Neutrophil (primary cell): ENCODE results near the gene UBE2D2.

ENCODE experiments used
- H3K27ac ChIP-seq: fragments of 200-600 bp; sonication (generic); 2 replicates; pipeline ENCODE4 v1.5.1; 2016; ENCODE audit warnings: mild to moderate bottlenecking, moderate library complexity
- H3K27me3 ChIP-seq: fragments of 200-600 bp; sonication (generic); 2 replicates; pipeline ENCODE4 v1.6.0; 2016; ENCODE audit warnings: mild to moderate bottlenecking
- H3K36me3 ChIP-seq: fragments of 200-600 bp; sonication (generic); 2 replicates; pipeline ENCODE4 v1.5.1; 2017
- H3K4me1 ChIP-seq, 2 experiments: fragments of 200-600 bp in 1 of 2; sonication (generic) in 1 of 2; 1 replicate in 1 of 2; 2 replicates in 1 of 2; pipeline versions ENCODE4 v1.5.1 to v1.6.1; 2013 to 2016; ENCODE audit warnings: low read depth in 1 of 2, low read length in 1 of 2, mild to moderate bottlenecking in 1 of 2, moderate library complexity in 1 of 2; ENCODE audit not compliant: control insufficient read depth in 1 of 2, insufficient read depth in 1 of 2
- H3K4me3 ChIP-seq, 2 experiments: fragments of 200-600 bp in 1 of 2; sonication (generic) in 1 of 2; 1 replicate in 1 of 2; 2 replicates in 1 of 2; pipeline ENCODE4 v1.5.1; 2013 to 2016; ENCODE audit warnings: low read depth in 1 of 2, low read length in 1 of 2, mild to moderate bottlenecking in 1 of 2, moderate library complexity in 1 of 2
- H3K9me3 ChIP-seq: fragments of 200-600 bp; sonication (generic); 2 replicates; pipeline ENCODE4 v1.5.1; 2016
- CTCF ChIP-seq: fragments of 200-600 bp; sonication (generic); IDR thresholded peaks from 2 replicates; pipeline ENCODE4 v1.5.1; 2016; ENCODE audit warnings: antibody characterized with exemption

The UBE2D2 gene

DNA sequence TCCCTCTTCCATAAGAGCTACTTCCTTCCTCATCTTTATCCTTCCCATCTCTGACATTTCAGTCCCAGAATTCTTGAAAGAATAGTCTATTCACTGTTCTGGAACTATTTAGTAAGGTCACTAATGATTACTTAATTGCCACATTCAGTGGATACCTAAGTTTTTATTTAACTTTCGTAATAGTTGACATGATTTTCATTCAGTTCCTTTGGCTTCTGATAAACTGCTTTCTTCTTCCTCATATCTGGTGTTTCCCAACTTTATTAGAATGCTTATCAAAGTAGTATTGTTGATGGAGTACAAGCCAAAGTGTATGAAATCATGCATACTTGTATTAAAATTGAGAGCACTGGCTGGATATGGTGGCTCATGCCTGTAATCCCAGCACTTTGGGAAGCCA lies 10.8 kb downstream of the UBE2D2 start:
- H3K4me3 ChIP-seq: no peak overlapping the region
- H3K36me3 ChIP-seq: no peaks in the 10 kb centered on the region
- no peak overlapping the region for H3K27ac ChIP-seq
- peaks cover 8 to 14% of the 10 kb centered on the region in 2 experiments for H3K4me1 ChIP-seq
- no peaks in the 10 kb centered on the region for H3K27me3 ChIP-seq
- no peak for TF ChIP-seq CTCF
- H3K9me3 ChIP-seq: no peaks in the 10 kb centered on the region

DNA sequence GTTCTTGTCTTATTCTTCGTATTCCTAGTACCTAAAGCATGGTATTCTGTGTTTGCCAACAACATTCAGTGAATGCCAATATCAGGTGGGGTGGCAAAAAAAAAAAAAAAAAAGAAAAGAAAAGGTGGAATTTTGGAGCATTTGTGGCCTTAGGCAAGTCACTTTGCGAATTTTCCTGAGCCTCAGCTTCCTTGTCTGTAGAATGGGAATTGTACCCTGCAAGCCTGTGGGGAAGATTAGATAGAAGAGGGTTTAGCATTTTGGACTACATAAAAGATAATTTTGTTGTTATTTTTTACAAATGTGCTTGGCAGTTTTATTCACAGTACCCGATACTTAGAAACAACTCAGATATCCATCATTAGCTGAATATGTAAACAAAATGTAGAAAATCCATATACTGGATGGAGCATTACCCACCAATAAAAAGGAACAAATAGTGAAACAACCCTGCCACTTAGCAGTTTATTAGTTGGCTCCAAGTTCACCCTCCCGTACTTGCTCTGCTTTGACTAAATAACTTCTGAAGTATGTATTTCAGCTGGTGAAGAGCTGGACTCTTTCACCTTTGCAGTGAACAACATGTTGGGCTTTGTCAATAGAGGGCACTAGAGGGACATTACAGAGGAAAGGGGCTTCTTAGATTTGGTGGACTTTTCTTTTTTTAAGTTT lies 13.6 kb downstream of the UBE2D2 start:
- H3K4me3 ChIP-seq: no peak overlapping the region
- no peak overlapping the region for H3K27ac ChIP-seq

GRCh38 chr5:139575313-139575646 lies 14.1 kb downstream of the UBE2D2 start:
- Histone ChIP-seq H3K36me3 (no peaks in the 10 kb centered on the region), H3K27ac (no peak overlapping the region), H3K27me3 (no peaks in the 10 kb centered on the region), H3K4me3 (no peak overlapping the region), H3K4me1 (peaks cover 18 to 21% of the 10 kb centered on the region in 2 experiments), H3K9me3 (no peaks in the 10 kb centered on the region)
- TF ChIP-seq CTCF: no peak

More for the DNA sequence above, 13.6 kb downstream of the UBE2D2 start:
- TF ChIP-seq CTCF: no peak
- Histone ChIP-seq H3K9me3 (no peaks in the 10 kb centered on the region), H3K4me1 (peaks cover 18 to 21% of the 10 kb centered on the region in 2 experiments), H3K27me3 (no peaks in the 10 kb centered on the region), H3K36me3 (no peaks in the 10 kb centered on the region)

- TF ChIP-seq CTCF: no peak
- H3K4me1 ChIP-seq: peaks cover 18 to 21% of the 10 kb centered on the region in 2 experiments
- no peaks in the 10 kb centered on the region for H3K36me3 ChIP-seq
- no peak overlapping the region for H3K4me3 ChIP-seq
- H3K9me3 ChIP-seq: no peaks in the 10 kb centered on the region
- H3K27me3 ChIP-seq: no peaks in the 10 kb centered on the region
- no peak overlapping the region for H3K27ac ChIP-seq
Measured at GRCh38 chr5:139575751-139576150, 14.6 kb downstream of the UBE2D2 start.

- Histone ChIP-seq H3K27ac (peak overlapping the region; percentile 18), H3K36me3 (no peaks in the 10 kb centered on the region), H3K27me3 (no peaks in the 10 kb centered on the region), H3K9me3 (no peaks in the 10 kb centered on the region), H3K4me1 (peaks cover 10 to 12% of the 10 kb centered on the region in 2 experiments), H3K4me3 (no peak overlapping the region)
- TF ChIP-seq CTCF: no peak
Measured at GRCh38 chr5:139577689-139578290, 16.7 kb downstream of the UBE2D2 start.
